SIG-M5 (cell line): ENCODE data around the gene CLOCK.

Experiments used
- DNase-seq: peaks from one replicate; lab custom pipeline; 2025; lab: John Stamatoyannopoulos, UW

Gene CLOCK

GRCh38 chr4:55543858-55544257, 2.9 kb downstream of the CLOCK start:
- DNase-seq: no peak

DNA sequence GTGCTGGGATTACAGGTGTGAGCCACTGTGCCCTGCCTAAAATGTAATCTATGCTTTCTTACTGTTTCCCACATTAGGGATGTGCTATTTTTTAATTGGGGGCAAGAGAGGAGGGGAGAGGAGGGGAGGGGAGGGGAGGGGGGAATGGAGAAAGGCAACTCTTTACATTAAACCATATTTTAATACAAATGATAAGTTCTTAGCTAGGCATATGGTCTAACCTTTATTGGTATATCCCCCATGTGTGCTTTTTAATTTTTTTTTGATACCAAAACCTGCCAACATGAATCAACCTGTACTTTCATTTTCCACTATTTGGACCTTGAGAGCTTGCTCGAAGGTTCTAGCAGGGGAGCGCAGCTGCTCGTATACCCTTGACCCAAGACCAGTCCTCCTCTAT, 6.4 kb downstream of the CLOCK start:
- no peak for DNase-seq

DNA sequence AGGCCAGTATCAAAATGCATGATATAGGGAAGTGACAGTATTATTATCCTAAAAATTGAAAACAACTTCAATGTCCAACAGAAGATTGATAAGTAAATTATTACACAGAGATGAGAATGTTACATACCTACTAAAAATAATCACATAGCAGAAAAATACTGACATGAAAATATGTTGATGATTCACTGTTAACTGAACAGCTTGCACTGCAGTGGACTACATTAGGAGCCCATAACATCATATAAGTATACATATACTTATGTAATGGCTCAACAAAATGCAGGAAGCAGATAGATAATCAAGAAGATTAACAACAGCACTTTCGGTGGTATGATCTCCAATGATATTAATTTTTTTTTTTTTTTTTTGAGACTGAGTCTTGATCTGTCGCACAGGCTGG, 7.1 kb downstream of the CLOCK start:
- no peak for DNase-seq

- no peak for DNase-seq
These were observed 8.2 kb downstream of the CLOCK start for GRCh38 chr4:55538531-55538930.

DNA sequence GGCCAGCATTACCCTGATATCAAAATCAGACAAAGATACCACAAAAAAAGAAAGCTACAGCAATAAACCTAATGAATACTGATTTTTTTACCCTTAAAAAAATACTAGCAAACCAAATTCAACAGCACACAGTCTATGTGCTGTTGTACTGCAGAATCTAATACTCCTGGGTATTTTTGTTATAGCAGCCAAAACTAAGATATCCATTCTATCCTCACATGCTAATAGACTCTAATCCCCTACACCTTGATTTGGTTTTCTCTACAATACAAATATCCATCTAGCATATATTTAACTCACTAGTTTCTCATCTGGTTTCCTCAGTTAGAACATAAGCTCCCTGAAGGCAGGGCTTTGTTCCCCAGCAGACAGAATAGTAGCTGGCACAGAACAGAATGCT, 12.4 kb downstream of the CLOCK start:
- no peak for DNase-seq

- DNase-seq: no peak
These were observed 16.0 kb downstream of the CLOCK start for GRCh38 chr4:55530691-55531090.

DNA sequence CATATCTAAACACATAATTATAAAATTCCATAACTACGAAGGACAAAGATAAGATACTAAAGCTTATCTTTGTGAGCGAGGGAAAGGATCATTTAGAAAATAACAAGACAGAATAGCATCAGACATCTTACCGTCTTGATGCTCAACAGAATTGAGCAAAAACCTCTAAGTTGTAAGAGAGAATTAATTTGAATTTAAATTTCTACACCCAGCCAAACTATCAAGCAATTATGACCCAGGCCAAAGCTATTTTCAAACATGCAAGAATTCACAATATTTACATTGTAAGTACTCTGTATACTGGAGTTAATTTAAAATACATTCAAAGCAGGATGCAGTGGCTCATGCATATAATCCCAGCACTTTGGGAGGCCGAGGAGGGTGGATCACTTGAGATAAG, 16.5 kb downstream of the CLOCK start:
- DNase-seq: no peak

DNA sequence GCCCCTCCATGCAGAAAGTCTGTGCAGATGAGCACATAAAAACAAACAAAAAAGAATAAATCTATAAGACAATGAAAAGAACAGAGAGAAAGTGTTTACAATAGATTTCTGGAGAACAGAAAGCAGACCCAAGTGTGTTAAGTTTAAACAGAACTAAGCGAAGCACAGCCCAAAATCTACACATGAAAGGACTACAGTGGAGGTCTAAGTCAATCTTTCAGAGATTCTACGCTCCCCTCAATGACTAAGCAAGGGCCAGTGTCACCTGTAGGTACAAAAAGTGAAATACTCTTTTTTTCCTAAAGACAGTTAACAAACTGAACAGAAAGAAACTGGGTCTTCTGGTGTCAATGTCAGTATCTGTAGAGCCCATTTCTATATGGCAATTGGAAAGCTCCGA, 18.2 kb downstream of the CLOCK start:
- no peak for DNase-seq

- DNase-seq: no peak
These were observed 21.7 kb downstream of the CLOCK start for GRCh38 chr4:55524844-55525571.

GRCh38 chr4:55518442-55518841, 28.3 kb downstream of the CLOCK start:
- DNase-seq: no peak

- no peak for DNase-seq
These were observed 29.0 kb downstream of the CLOCK start for GRCh38 chr4:55517526-55518229.

- DNase-seq: no peak
These were observed 33.7 kb downstream of the CLOCK start for GRCh38 chr4:55512922-55513571.

GRCh38 chr4:55512077-55512476, 34.6 kb downstream of the CLOCK start:
- DNase-seq: no peak

GRCh38 chr4:55510685-55511084, 36.0 kb downstream of the CLOCK start:
- DNase-seq: no peak

DNA sequence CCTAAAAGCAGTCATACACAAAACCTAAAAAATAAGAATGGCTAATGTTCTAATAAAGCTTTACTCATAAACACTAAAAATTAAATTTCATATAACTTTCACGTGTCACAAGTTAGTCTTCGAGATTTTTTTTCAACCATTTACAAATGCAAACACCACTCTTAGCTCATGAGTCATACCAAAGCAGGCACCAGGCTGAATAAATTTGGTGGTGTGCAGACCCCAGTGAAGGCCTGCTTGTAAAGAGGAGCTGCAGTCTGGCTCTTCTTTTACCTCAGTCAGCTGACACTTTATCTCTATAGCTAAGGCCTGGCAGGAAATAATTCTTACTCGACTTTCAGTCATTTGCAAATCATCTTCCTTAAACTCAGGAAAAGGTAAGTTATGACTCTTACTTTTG, 37.4 kb downstream of the CLOCK start:
- DNase-seq: no peak

- no peak for DNase-seq
These were observed 39.1 kb downstream of the CLOCK start for GRCh38 chr4:55507612-55508011.

GRCh38 chr4:55503169-55503568, 43.5 kb downstream of the CLOCK start:
- DNase-seq: no peak

DNA sequence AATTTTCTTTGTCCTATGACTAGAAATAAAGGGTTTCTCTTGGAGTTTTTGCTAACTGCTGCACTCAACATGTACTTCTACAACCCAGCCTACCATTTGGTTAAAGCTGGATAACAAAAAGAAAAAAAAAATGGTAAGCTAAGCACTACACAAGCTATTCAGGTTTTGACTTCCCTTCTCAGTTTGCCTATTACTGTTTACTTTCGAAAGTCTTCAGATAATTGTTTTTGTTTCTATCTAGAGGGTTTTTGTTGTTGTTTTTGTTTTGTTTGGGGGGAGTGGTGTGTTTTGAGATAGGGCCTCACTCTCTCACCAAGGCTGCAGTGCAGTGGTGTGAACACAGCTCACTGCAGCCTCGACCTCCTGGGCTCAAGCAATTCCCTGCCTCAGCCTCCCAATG, 46.6 kb downstream of the CLOCK start:
- no peak for DNase-seq

- DNase-seq: no peak
These were observed 47.2 kb downstream of the CLOCK start for GRCh38 chr4:55499495-55499894.

DNA sequence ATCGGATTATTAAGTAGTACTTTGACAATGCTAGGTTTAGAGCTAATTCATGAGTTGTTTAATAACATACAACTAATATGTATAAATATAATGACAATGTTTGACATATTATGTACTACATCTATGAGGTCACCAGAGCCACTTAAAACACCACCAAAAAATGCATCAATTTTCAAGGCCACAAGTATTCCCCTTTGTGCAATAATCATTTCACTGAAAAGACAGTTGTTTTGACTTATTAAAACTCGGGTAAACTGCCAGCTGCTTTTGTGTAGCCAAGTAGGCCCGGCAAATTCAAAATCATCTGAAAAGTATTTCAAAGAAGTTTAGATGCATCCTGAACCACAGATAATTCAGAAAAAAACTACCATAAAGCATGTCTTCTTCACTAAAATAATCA, 48.7 kb downstream of the CLOCK start:
- DNase-seq: no peak

DNA sequence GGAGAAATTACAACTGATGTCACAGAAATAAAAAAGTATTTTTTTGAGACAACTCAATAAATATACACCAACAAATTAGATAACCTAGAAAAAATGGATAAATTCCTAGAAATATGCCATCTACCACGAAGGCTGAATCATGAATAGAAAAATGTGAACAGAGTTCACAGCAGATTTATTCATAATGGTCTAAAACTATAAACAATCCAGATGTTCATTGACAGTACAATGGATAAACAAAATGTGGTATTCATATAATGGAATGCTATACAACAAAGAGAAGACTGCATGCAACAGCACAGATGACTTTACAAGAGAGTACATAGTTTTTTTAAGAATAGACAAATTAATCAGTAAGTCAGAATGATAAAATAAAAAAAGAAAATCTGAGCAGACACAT, 55.2 kb downstream of the CLOCK start:
- DNase-seq: no peak

GRCh38 chr4:55488716-55489115, 58.0 kb downstream of the CLOCK start:
- DNase-seq: no peak

- no peak for DNase-seq
These were observed 60.9 kb downstream of the CLOCK start for GRCh38 chr4:55485821-55486220.
